ENCODE data around the gene C22orf15. TPM values are rescaled to one million over a fixed set of nuclear protein-coding genes. Genes with fewer than 3 reads are reported as not detected.

The C22orf15 gene
- total RNA-seq, 2 experiments from 2014 or later = 0.86 to 1.7 TPM

DNA sequence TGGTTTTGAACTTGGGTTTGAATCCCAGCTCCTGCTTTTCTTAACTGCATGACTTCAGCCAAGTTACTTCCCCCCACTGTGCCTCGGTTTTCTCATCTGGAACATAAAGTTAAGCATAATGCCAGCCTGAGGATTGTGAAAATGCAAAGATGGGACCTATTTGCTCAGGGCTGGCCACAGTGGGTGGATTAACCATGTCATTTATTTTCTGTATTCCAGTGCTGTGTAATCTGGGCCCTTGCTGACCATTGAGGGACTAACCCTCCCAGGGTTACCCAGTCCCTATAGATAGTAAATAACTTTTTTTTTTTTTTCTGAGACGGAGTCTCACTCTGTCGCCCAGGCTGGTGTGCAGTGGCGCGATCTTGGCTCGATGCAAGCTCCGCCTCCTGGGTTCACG is 7.1 kb upstream of the C22orf15 start:
- ChIA-PET POLR2A (interaction anchor here (1.0 to 2.3 kb wide), 2 partner anchors 11 to 101 kb away, joined by 3 to 8 read pairs; partner anchors contain the start of gene SLC2A11), CTCF (ENCODE audit: unreplicated experiment) (no interaction called here)
- Histone ChIP-seq H3K4me1 (ENCODE audit: insufficient read depth, low read length, poor library complexity, severe bottlenecking) (peaks cover 48% of the 10 kb centered on the region), H3K4me3 (ENCODE audit: low read depth, low read length, poor library complexity, severe bottlenecking) (peak overlapping the region; percentile 78), H3K4me2 (ENCODE audit: low read length) (peak overlapping the region; percentile 93), H3K9me2 (ENCODE audit: insufficient read depth, low read length) (no peaks in the 10 kb centered on the region), H3K36me3 (ENCODE audit: insufficient read depth, low read length) (no peaks in the 10 kb centered on the region; the same call in 1 of the 2 replicates), H2AFZ (ENCODE audit: low read length) (peak overlapping the region; percentile 14; the same call in 1 of the 2 replicates), H3K9me3 (ENCODE audit: low read length) (no peaks in the 10 kb centered on the region), H3K79me2 (ENCODE audit: insufficient read depth, low read depth, low read length) (peaks cover 11% of the 10 kb centered on the region; the same call in 1 of the 2 replicates), H4K20me1 (ENCODE audit: insufficient read depth, low read length) (no peaks in the 10 kb centered on the region), H3K27ac (ENCODE audit: low read depth, low read length, poor library complexity, severe bottlenecking) (peak overlapping the region; percentile 95)
- no TSS peak for BruUV-seq (replicated peaks)
- no peak for DNase-seq (ENCODE audit: low spot score)
- intact Hi-C loops (cut with micrococcal nuclease; ENCODE audit: unreplicated experiment) = loop anchor here (10.0 kb wide), 1 partner anchor 821 kb away; no protein-coding TSS in a partner anchor
- TF ChIP-seq EZH2phosphoT487 (IDR thresholded peaks at IDR 0.05; ENCODE audit: borderline replicate concordance, low read depth, low read length) = no peak
- TF ChIP-seq, protein P1, sequence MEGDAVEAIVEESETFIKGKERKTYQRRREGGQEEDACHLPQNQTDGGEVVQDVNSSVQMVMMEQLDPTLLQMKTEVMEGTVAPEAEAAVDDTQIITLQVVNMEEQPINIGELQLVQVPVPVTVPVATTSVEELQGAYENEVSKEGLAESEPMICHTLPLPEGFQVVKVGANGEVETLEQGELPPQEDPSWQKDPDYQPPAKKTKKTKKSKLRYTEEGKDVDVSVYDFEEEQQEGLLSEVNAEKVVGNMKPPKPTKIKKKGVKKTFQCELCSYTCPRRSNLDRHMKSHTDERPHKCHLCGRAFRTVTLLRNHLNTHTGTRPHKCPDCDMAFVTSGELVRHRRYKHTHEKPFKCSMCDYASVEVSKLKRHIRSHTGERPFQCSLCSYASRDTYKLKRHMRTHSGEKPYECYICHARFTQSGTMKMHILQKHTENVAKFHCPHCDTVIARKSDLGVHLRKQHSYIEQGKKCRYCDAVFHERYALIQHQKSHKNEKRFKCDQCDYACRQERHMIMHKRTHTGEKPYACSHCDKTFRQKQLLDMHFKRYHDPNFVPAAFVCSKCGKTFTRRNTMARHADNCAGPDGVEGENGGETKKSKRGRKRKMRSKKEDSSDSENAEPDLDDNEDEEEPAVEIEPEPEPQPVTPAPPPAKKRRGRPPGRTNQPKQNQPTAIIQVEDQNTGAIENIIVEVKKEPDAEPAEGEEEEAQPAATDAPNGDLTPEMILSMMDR (conservative IDR thresholded peaks at IDR 0.05; ENCODE audit: low read length) = no peak

DNA sequence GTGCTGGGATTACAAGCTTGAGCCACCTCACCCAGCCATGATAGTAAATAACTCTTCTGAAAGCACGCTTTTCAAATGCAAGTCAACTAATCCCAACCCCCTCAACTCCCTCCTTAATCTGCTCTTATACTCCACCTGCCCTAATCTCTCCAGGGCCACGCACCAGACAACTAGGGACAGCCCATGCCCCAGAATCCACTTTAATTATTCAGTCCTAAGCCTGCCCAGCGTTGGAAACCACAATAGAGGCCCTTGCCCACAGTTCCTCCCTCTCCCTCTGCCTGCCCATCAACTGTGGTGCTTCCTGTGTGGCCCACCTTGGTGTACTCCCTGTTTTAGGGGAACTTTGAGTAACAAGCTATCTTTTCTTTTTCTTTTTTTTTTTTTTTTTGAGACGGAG is 5.9 kb upstream of the C22orf15 start:
- ChIA-PET CTCF (ENCODE audit: unreplicated experiment) (interaction anchor here (0.6 kb wide), 1 partner anchor 100 kb away, joined by 3 read pairs; no protein-coding TSS in a partner anchor), POLR2A (interaction anchor here (0.7 to 1.0 kb wide), 2 partner anchors 45 to 47 kb away, joined by 4 read pairs; no protein-coding TSS in a partner anchor)
- peaks cover 11% of the 10 kb centered on the region; the same call in 1 of the 2 replicates for H3K79me2 ChIP-seq (ENCODE audit: insufficient read depth, low read depth, low read length)
- BruUV-seq (replicated peaks) = no TSS peak
- peak overlapping the region; percentile 33 for H3K4me2 ChIP-seq (ENCODE audit: low read length)
- H3K36me3 ChIP-seq (ENCODE audit: insufficient read depth, low read length) = no peaks in the 10 kb centered on the region; the same call in 1 of the 2 replicates
- no peaks in the 10 kb centered on the region for H3K9me2 ChIP-seq (ENCODE audit: insufficient read depth, low read length)
- TF ChIP-seq, protein P1 (conservative IDR thresholded peaks at IDR 0.05; ENCODE audit: low read length) = no peak
- no peak for TF ChIP-seq EZH2phosphoT487 (IDR thresholded peaks at IDR 0.05; ENCODE audit: borderline replicate concordance, low read depth, low read length)
- peak overlapping the region; percentile 57 for H3K27ac ChIP-seq (ENCODE audit: low read depth, low read length, poor library complexity, severe bottlenecking)
- intact Hi-C loops (cut with micrococcal nuclease; ENCODE audit: unreplicated experiment) = loop anchor here (10.0 kb wide), 1 partner anchor 822 kb away; no protein-coding TSS in a partner anchor
- H3K4me1 ChIP-seq (ENCODE audit: insufficient read depth, low read length, poor library complexity, severe bottlenecking) = peaks cover 41% of the 10 kb centered on the region
- peak; percentile 39 for DNase-seq (ENCODE audit: low spot score)
- no peaks in the 10 kb centered on the region for H4K20me1 ChIP-seq (ENCODE audit: insufficient read depth, low read length)
- no peak overlapping the region; the same call in 1 of the 2 replicates for H2AFZ ChIP-seq (ENCODE audit: low read length)
- no peaks in the 10 kb centered on the region for H3K9me3 ChIP-seq (ENCODE audit: low read length)
- H3K4me3 ChIP-seq (ENCODE audit: low read depth, low read length, poor library complexity, severe bottlenecking) = no peak overlapping the region

DNA sequence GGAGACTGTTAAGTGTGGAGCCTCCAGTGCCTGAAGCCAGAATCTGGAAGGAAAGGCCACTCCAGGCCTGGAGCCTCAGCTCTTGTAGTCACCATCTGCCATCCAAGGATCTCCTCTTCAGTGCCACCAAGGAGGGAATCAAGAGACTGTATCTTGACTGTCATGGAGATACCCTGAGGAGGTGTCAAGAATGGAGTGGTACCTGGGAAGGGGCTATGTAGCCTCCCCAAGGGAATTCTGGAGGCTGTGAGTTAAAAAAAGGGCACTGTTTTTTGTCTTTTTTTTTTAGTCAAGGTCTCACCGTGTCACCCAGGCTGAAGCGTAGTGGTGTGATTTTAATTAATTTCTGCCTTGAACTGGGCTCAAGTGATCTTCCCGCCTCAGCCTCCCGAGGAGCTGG is 3.2 kb upstream of the C22orf15 start:
- Histone ChIP-seq H2AFZ (ENCODE audit: low read length) (no peak overlapping the region), H3K9me3 (ENCODE audit: low read length) (no peaks in the 10 kb centered on the region), H3K9me2 (ENCODE audit: insufficient read depth, low read length) (no peaks in the 10 kb centered on the region), H4K20me1 (ENCODE audit: insufficient read depth, low read length) (no peaks in the 10 kb centered on the region), H3K36me3 (ENCODE audit: insufficient read depth, low read length) (peaks cover 20% of the 10 kb centered on the region), H3K27ac (ENCODE audit: low read depth, low read length, poor library complexity, severe bottlenecking) (no peak overlapping the region), H3K4me3 (ENCODE audit: low read depth, low read length, poor library complexity, severe bottlenecking) (no peak overlapping the region), H3K4me1 (ENCODE audit: insufficient read depth, low read length, poor library complexity, severe bottlenecking) (peaks cover 53% of the 10 kb centered on the region), H3K79me2 (ENCODE audit: insufficient read depth, low read depth, low read length) (no peaks in the 10 kb centered on the region), H3K4me2 (ENCODE audit: low read length) (no peak overlapping the region)
- BruUV-seq (replicated peaks) = no TSS peak
- DNase-seq (ENCODE audit: low spot score) = no peak
- POLR2A ChIA-PET = no interaction called here
- CTCF ChIA-PET (ENCODE audit: unreplicated experiment) = interaction anchor here (1.4 kb wide), 1 partner anchor 12 kb away, joined by 3 read pairs; no protein-coding TSS in a partner anchor
- intact Hi-C loops (cut with micrococcal nuclease; ENCODE audit: unreplicated experiment) = loop anchor here (10.0 kb wide), 1 partner anchor 825 kb away; no protein-coding TSS in a partner anchor
- TF ChIP-seq EZH2phosphoT487 (IDR thresholded peaks at IDR 0.05; ENCODE audit: borderline replicate concordance, low read depth, low read length) = no peak
- TF ChIP-seq, protein P1 (conservative IDR thresholded peaks at IDR 0.05; ENCODE audit: low read length) = no peak
